Measurements from ENCODE around the gene CFAP157.

CFAP157 gene

DNA sequence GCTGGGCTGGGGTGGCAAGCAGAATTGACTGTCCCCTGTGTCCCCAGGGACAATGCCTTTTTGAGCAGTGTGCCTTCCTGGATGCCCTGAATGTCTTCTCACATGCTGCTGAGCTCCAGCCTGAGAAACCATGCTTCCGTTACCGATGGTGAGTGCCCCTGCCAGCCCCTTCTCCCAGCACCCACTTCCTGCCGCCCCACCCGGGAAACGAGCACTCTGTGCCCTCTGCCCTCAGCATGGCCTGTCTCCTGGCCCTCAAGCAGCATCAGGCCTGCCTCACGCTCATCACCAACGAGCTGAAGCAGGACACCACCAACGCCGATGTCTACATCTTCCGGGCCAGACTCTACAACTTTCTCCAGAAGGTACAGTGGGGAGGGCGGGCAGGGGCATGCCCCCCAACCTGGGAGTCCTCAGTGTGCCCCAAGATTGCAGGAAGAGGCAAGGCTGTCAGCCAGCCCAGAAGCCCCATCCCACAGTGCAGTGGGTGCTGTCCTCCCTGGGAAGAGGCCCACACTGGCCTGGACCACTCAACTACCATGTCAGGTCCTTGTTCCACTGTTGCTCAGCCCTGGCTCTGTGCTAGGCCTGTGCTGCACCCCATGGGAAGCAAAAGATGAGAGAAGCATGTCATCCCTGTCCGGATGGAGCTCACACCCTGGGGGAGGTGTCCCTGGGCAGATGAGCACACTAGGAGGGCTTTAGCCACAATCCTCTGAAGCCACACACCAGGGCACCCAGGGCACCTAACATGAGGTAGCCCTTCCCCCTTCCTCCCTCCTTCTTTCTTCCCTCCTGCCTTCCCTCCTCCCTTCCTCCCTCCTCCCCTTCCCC, 13.5 kb downstream of the CFAP157 start:
- Histone ChIP-seq H3K27ac (ENCODE audit: low read length) (no peak overlapping the region), H3K36me3 (ENCODE audit: control insufficient read depth in 1 of 2, insufficient read depth in 2 of 2, low read length in 2 of 2) (no peaks in the 10 kb centered on the region), H3K9me3 (ENCODE audit: control insufficient read depth in 1 of 2, low read length in 2 of 2) (no peaks in the 10 kb centered on the region), H3K27me3 (ENCODE audit: low read depth, low read length) (no peaks in the 10 kb centered on the region), H3K4me1 (ENCODE audit: control insufficient read depth in 1 of 2, insufficient read depth in 2 of 2, low read length in 2 of 2) (peaks cover 0 to 12% of the 10 kb centered on the region in 2 donors), H3K4me3 (ENCODE audit: low read depth in 1 of 2, low read length in 2 of 2) (no peak overlapping the region)

DNA sequence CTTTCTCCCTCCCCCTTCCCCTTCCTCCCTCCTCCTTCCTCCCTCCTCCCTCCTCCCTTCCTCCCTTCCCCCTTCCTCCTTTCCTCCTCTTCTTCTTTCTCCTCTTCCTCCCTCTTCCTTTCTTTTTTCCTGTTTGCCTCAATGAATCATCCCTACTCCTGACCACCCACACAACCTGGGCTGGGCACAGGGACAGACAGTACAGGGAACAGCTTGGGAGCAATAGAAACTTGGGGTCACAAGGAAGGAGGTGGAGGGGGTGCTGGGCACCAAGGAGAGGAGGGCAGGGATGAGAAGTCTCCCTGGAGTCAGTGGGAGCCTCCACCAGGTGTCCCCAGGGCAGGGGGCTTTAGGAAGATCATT, 14.1 kb downstream of the CFAP157 start:
- no peaks in the 10 kb centered on the region for H3K36me3 ChIP-seq (ENCODE audit: control insufficient read depth in 1 of 2, insufficient read depth in 2 of 2, low read length in 2 of 2)
- no peaks in the 10 kb centered on the region for H3K27me3 ChIP-seq (ENCODE audit: low read depth, low read length)
- no peaks in the 10 kb centered on the region for H3K9me3 ChIP-seq (ENCODE audit: control insufficient read depth in 1 of 2, low read length in 2 of 2)
- no peak overlapping the region for H3K27ac ChIP-seq (ENCODE audit: low read length)
- H3K4me3 ChIP-seq (ENCODE audit: low read depth in 1 of 2, low read length in 2 of 2), result no peak overlapping the region
- peaks cover 0 to 12% of the 10 kb centered on the region in 2 donors for H3K4me1 ChIP-seq (ENCODE audit: control insufficient read depth in 1 of 2, insufficient read depth in 2 of 2, low read length in 2 of 2)

DNA sequence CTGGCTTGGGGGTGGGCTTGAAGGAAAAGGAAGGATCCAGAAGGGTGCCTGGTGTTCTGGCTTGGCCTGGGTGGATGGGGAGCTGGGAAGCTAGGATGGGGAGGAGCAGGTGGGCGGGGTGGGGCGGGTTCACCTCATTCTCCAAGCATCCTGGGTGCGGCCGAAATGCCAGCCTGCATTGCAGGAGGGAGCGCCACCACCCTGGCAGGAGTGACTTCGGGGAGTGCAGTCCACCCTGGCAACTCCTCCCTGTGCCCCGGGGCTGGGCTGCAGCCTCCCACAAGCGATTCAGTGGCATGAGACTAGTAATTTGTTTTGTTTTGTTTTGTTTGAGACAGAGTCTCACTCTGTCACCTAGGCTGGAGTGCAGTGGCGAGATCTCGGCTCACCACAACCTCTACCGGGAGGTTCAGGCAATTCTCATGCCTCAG, 14.6 kb downstream of the CFAP157 start:
- H3K27me3 ChIP-seq (ENCODE audit: low read depth, low read length), result no peaks in the 10 kb centered on the region
- H3K4me3 ChIP-seq (ENCODE audit: low read depth in 1 of 2, low read length in 2 of 2), result no peak overlapping the region
- no peaks in the 10 kb centered on the region for H3K36me3 ChIP-seq (ENCODE audit: control insufficient read depth in 1 of 2, insufficient read depth in 2 of 2, low read length in 2 of 2)
- H3K4me1 ChIP-seq (ENCODE audit: control insufficient read depth in 1 of 2, insufficient read depth in 2 of 2, low read length in 2 of 2), result peaks cover 0 to 6% of the 10 kb centered on the region in 2 donors
- H3K9me3 ChIP-seq (ENCODE audit: control insufficient read depth in 1 of 2, low read length in 2 of 2), result no peaks in the 10 kb centered on the region
- no peak overlapping the region for H3K27ac ChIP-seq (ENCODE audit: low read length)

DNA sequence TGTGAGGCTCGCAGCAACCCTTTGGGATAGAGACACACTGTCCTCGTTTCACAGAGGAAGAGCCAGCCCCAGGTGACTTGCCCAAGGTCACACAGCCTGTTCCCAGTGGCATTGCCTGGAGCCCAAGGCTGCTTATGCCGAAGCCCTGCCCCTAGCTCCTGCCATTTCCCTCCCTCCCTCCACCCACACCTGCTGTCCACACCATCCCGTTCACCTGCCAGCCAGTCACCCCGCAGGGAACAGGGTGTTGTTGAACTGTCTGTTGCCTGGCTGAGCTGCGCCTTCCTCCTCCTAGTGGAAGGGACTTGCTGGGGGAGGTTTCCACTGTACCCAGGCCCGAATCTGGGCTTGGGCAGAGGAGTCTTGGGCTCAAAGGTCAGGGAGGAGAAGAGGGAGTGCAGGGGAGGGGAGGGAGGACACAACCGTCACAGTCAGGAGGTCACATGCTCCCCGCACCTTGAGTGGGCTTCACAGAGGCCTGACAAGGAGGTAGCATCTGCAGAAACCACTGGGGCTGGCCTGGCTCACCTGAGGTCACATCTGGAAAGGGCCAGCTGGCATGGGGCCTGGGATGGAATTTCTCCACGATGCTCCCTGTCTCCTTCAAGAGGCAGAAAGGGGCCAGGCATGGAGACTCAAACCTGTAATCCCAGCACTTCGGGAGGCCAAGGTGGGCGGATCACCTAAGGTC, 15.4 kb downstream of the CFAP157 start:
- Histone ChIP-seq H3K4me3 (ENCODE audit: low read depth in 1 of 2, low read length in 2 of 2) (no peak overlapping the region), H3K9me3 (ENCODE audit: control insufficient read depth in 1 of 2, low read length in 2 of 2) (no peaks in the 10 kb centered on the region), H3K27me3 (ENCODE audit: low read depth, low read length) (no peaks in the 10 kb centered on the region), H3K36me3 (ENCODE audit: control insufficient read depth in 1 of 2, insufficient read depth in 2 of 2, low read length in 2 of 2) (no peaks in the 10 kb centered on the region), H3K27ac (ENCODE audit: low read length) (no peak overlapping the region), H3K4me1 (ENCODE audit: control insufficient read depth in 1 of 2, insufficient read depth in 2 of 2, low read length in 2 of 2) (peaks cover 0 to 5% of the 10 kb centered on the region in 2 donors)

DNA sequence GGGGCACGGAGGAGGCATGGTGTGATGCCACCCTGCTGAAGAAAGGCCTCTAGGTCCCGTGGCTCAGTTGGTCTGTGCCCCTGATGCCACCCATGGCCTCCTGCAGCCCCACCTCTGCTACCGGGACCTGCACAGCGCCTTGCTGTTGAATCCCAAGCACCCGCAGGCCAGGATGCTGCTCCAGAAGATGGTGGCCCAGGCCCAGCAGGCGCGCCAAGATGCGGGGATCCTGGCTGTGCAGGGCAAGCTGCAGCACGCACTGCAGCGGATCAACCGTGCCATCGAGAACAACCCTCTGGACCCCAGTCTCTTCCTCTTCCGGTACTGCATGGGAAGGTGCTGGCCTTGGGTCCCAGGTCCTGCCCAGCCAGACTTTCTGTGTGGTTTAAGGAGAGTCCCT, 16.2 kb downstream of the CFAP157 start:
- no peak overlapping the region for H3K27ac ChIP-seq (ENCODE audit: low read length)
- no peaks in the 10 kb centered on the region for H3K27me3 ChIP-seq (ENCODE audit: low read depth, low read length)
- H3K4me3 ChIP-seq (ENCODE audit: low read depth in 1 of 2, low read length in 2 of 2), result no peak overlapping the region
- H3K9me3 ChIP-seq (ENCODE audit: control insufficient read depth in 1 of 2, low read length in 2 of 2), result no peaks in the 10 kb centered on the region
- peaks cover 0 to 5% of the 10 kb centered on the region in 2 donors for H3K4me1 ChIP-seq (ENCODE audit: control insufficient read depth in 1 of 2, insufficient read depth in 2 of 2, low read length in 2 of 2)
- H3K36me3 ChIP-seq (ENCODE audit: control insufficient read depth in 1 of 2, insufficient read depth in 2 of 2, low read length in 2 of 2), result no peaks in the 10 kb centered on the region

DNA sequence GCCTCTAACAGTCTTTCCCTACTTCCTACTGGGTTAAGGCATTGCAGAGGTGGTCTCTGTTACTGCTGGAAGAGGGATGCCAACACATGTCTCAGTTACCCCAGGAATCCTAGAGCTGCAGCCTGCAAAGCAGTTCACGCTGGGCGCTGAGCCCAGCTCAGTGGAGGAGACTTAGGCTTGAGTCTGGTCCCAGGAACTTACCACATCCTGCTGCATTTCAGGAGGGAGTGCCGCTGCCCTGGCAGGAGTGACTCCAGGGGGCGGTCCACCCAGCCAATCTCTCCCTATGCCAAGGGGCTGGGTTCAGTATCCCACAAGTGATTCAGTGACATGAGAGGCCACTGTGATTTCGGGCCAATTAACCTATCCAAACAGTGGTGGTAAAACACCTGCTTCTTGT, 16.7 kb downstream of the CFAP157 start:
- no peak overlapping the region for H3K4me3 ChIP-seq (ENCODE audit: low read depth in 1 of 2, low read length in 2 of 2)
- H3K4me1 ChIP-seq (ENCODE audit: control insufficient read depth in 1 of 2, insufficient read depth in 2 of 2, low read length in 2 of 2), result peaks cover 0 to 5% of the 10 kb centered on the region in 2 donors
- H3K36me3 ChIP-seq (ENCODE audit: control insufficient read depth in 1 of 2, insufficient read depth in 2 of 2, low read length in 2 of 2), result no peaks in the 10 kb centered on the region
- no peaks in the 10 kb centered on the region for H3K9me3 ChIP-seq (ENCODE audit: control insufficient read depth in 1 of 2, low read length in 2 of 2)
- H3K27ac ChIP-seq (ENCODE audit: low read length), result no peak overlapping the region
- no peaks in the 10 kb centered on the region for H3K27me3 ChIP-seq (ENCODE audit: low read depth, low read length)

DNA sequence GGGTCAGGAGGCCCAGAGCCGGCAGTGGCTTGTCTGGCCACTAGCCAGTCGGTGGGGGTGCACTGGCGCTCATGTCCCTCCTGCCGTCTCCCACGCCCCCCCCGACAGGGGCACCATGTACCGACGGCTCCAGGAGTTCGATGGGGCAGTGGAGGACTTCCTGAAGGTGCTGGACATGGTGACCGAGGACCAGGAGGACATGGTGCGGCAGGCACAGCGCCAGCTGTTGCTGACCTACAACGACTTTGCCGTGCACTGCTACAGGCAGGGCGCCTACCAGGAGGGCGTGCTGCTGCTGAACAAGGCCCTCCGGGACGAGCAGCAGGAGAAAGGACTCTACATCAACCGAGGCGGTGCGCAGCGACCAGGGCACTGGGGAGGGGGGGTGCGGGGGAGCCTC, 17.2 kb downstream of the CFAP157 start:
- Histone ChIP-seq H3K27ac (ENCODE audit: low read length) (no peak overlapping the region), H3K4me3 (ENCODE audit: low read depth in 1 of 2, low read length in 2 of 2) (no peak overlapping the region), H3K4me1 (ENCODE audit: control insufficient read depth in 1 of 2, insufficient read depth in 2 of 2, low read length in 2 of 2) (peaks cover 0 to 5% of the 10 kb centered on the region in 2 donors), H3K27me3 (ENCODE audit: low read depth, low read length) (no peaks in the 10 kb centered on the region), H3K36me3 (ENCODE audit: control insufficient read depth in 1 of 2, insufficient read depth in 2 of 2, low read length in 2 of 2) (no peaks in the 10 kb centered on the region), H3K9me3 (ENCODE audit: control insufficient read depth in 1 of 2, low read length in 2 of 2) (no peaks in the 10 kb centered on the region)

DNA sequence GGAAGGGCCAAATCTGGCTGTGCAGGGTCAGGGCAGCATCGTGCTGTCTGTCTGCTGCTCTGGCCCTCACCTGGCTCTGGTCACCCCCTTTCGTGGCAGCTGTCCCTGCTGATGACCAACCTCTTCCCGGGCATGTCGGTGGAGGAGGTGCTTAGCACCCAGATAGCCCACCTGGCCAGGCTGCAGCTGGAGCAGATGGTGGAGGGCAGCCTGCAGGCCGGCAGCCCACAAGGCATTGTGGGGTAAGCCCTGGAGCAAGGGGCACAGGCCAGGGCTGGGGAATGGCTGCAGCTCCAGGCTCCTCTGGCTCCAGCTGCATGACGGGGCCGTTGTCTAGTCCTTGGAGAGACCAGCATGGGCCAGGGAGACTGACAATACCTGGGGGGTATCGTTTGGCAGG, 20.1 kb downstream of the CFAP157 start:
- H3K9me3 ChIP-seq (ENCODE audit: control insufficient read depth in 1 of 2, low read length in 2 of 2), result no peaks in the 10 kb centered on the region
- H3K27me3 ChIP-seq (ENCODE audit: low read depth, low read length), result no peaks in the 10 kb centered on the region
- peaks cover 0 to 7% of the 10 kb centered on the region in 2 donors for H3K4me1 ChIP-seq (ENCODE audit: control insufficient read depth in 1 of 2, insufficient read depth in 2 of 2, low read length in 2 of 2)
- no peak overlapping the region for H3K4me3 ChIP-seq (ENCODE audit: low read depth in 1 of 2, low read length in 2 of 2)
- H3K27ac ChIP-seq (ENCODE audit: low read length), result no peak overlapping the region
- peaks cover 0 to 5% of the 10 kb centered on the region in 2 donors for H3K36me3 ChIP-seq (ENCODE audit: control insufficient read depth in 1 of 2, insufficient read depth in 2 of 2, low read length in 2 of 2)

DNA sequence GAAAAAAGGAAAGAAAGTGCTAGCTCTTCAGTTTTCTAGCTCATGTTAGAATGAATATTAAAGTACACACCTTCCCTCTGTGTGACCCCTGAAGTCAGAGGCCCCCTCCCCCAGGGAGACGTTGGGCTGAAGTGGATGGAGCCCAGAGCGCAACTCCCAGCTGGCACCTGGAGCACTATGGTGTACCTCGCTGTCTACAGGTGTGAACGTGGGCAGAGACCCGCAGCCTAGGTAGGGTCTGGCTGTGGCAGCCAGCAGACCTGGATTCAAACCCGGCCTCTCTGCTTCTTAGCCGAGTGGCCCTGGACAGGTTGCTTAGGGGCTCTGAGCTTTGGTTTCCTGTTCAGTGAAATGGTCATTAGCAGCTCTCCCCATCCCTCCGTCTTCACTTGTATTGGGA, 22.0 kb downstream of the CFAP157 start:
- Histone ChIP-seq H3K4me1 (ENCODE audit: control insufficient read depth in 1 of 2, insufficient read depth in 2 of 2, low read length in 2 of 2) (peaks cover 0 to 9% of the 10 kb centered on the region in 2 donors), H3K9me3 (ENCODE audit: control insufficient read depth in 1 of 2, low read length in 2 of 2) (no peaks in the 10 kb centered on the region), H3K27ac (ENCODE audit: low read length) (no peak overlapping the region), H3K36me3 (ENCODE audit: control insufficient read depth in 1 of 2, insufficient read depth in 2 of 2, low read length in 2 of 2) (peaks cover 0 to 15% of the 10 kb centered on the region in 2 donors), H3K4me3 (ENCODE audit: low read depth in 1 of 2, low read length in 2 of 2) (no peak overlapping the region), H3K27me3 (ENCODE audit: low read depth, low read length) (no peaks in the 10 kb centered on the region)

DNA sequence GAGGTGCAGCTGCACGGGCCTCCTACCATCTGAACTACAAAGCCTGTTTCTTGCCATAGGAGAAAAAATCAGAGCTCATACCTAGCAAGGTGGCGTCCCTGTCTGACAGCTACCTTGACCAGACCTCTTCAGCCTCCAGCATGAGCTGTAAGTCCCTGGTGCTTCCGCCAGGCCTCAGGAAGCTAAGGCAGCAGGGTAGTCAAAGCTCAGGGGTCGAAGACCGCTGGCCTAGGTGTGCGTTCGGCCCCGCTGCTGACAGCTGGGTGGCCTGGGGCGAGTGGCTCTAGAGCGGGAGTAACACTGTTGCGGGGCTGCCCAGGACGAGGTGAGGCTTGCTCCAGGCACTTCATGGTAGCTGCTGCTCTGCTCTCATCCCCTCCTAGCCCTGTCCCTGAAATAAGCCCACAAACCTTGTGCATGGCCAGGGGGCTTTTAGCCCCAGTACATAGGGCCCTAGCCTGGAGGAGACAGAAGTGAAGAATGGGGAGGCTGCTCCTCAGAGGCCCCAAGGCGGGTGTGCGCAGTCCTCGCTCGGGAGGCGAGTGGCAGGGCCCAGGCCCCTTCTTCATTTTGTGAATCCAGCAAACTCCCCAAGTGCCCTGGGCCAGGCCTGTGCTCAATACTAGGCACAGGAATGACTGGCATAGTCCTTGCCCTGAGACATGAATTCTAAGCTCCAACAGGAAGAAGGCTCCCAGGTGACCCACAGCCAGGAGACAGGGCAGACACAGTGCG, 22.9 kb downstream of the CFAP157 start:
- H3K27ac ChIP-seq (ENCODE audit: low read length), result no peak overlapping the region
- H3K4me1 ChIP-seq (ENCODE audit: control insufficient read depth in 1 of 2, insufficient read depth in 2 of 2, low read length in 2 of 2), result peaks cover 0 to 15% of the 10 kb centered on the region in 2 donors
- peaks cover 0 to 15% of the 10 kb centered on the region in 2 donors for H3K36me3 ChIP-seq (ENCODE audit: control insufficient read depth in 1 of 2, insufficient read depth in 2 of 2, low read length in 2 of 2)
- H3K27me3 ChIP-seq (ENCODE audit: low read depth, low read length), result no peaks in the 10 kb centered on the region
- no peaks in the 10 kb centered on the region for H3K9me3 ChIP-seq (ENCODE audit: control insufficient read depth in 1 of 2, low read length in 2 of 2)
- no peak overlapping the region for H3K4me3 ChIP-seq (ENCODE audit: low read depth in 1 of 2, low read length in 2 of 2)

DNA sequence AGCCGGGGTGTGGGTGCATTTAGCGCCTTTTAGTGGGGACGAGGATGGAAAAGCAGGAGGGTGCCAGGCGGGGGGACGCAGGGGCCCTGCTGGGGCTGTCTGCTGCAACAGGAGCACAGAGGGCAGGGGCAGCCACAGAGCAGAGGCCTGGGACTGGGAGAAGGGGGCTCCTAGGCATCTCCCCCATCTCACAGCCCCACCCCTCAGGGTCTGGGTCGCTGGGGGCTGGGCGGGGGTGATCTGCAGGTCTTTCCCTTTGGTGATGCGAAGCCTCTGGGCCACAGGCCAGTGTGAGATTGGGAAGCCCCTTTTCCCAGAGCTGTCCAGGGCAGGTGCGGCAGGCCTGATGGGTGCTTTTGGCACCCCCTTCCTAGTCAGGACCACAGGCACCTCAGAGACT, 23.5 kb downstream of the CFAP157 start:
- Histone ChIP-seq H3K36me3 (ENCODE audit: control insufficient read depth in 1 of 2, insufficient read depth in 2 of 2, low read length in 2 of 2) (peaks cover 0 to 15% of the 10 kb centered on the region in 2 donors), H3K27me3 (ENCODE audit: low read depth, low read length) (no peaks in the 10 kb centered on the region), H3K4me1 (ENCODE audit: control insufficient read depth in 1 of 2, insufficient read depth in 2 of 2, low read length in 2 of 2) (peaks cover 0 to 14% of the 10 kb centered on the region in 2 donors), H3K4me3 (ENCODE audit: low read depth in 1 of 2, low read length in 2 of 2) (no peak overlapping the region), H3K27ac (ENCODE audit: low read length) (no peak overlapping the region), H3K9me3 (ENCODE audit: control insufficient read depth in 1 of 2, low read length in 2 of 2) (no peaks in the 10 kb centered on the region)

Data from muscle layer of duodenum (tissue), 2 donors.